ENCODE measurements around the gene LEP.

DNA sequence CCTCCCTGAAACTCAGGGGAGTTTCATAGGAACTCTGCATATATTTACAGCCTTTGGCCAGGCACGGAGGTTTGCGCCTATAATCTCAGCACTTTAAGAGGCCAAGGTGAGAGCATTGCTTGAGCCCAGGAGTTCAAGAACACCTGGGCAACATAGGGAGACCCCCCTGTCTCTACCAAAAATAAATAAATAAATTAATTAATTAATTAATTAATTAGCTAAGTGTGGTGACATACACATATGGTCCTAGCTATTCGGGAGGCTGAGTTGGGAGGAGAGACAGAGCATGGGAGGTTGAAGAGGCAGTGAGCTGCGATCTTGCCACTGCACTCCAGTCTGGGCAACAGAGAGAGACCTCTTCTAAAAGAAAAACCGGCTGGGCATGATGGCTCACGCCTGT is 9.4 kb upstream of the LEP start:
- no peak for TF ChIP-seq EZH2phosphoT487 (IDR thresholded peaks at IDR 0.05; ENCODE audit: borderline replicate concordance, low read length)
- TF ChIP-seq, protein P1, sequence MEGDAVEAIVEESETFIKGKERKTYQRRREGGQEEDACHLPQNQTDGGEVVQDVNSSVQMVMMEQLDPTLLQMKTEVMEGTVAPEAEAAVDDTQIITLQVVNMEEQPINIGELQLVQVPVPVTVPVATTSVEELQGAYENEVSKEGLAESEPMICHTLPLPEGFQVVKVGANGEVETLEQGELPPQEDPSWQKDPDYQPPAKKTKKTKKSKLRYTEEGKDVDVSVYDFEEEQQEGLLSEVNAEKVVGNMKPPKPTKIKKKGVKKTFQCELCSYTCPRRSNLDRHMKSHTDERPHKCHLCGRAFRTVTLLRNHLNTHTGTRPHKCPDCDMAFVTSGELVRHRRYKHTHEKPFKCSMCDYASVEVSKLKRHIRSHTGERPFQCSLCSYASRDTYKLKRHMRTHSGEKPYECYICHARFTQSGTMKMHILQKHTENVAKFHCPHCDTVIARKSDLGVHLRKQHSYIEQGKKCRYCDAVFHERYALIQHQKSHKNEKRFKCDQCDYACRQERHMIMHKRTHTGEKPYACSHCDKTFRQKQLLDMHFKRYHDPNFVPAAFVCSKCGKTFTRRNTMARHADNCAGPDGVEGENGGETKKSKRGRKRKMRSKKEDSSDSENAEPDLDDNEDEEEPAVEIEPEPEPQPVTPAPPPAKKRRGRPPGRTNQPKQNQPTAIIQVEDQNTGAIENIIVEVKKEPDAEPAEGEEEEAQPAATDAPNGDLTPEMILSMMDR (IDR thresholded peaks at IDR 0.05; ENCODE audit: low read depth, low read length, poor library complexity, severe bottlenecking): no peak

Measured in DOHH2 (cell line).